ENCODE measurements around the gene KSR1.
"Not testable (repeated sequence)": the region's sequence is repeated elsewhere in the genome, so short reads cannot be mapped to it uniquely, and the experiment has no call there.

Gene KSR1

GRCh38 chr17:27427166-27427862, 28.9 kb upstream of the KSR1 start:
- DNase-seq: not testable (repeated sequence)

GRCh38 chr17:27428781-27429505, 27.3 kb upstream of the KSR1 start:
- DNase-seq: no peak

GRCh38 chr17:27429666-27430382, 26.4 kb upstream of the KSR1 start:
- DNase-seq: no peak

GRCh38 chr17:27430383-27430840, 25.8 kb upstream of the KSR1 start:
- DNase-seq: no peak

GRCh38 chr17:27430882-27431491, 25.3 kb upstream of the KSR1 start:
- DNase-seq: no peak

- no peak for DNase-seq
Observed at GRCh38 chr17:27433521-27433920, 22.7 kb upstream of the KSR1 start.

- DNase-seq: not testable (repeated sequence)
Observed at GRCh38 chr17:27435431-27436070, 20.7 kb upstream of the KSR1 start.

- DNase-seq: no peak
Observed at GRCh38 chr17:27438348-27438998, 17.8 kb upstream of the KSR1 start.

GRCh38 chr17:27439342-27439741, 16.9 kb upstream of the KSR1 start:
- no peak for DNase-seq

- DNase-seq: no peak
Observed at GRCh38 chr17:27442702-27443101, 13.5 kb upstream of the KSR1 start.

GRCh38 chr17:27443491-27443890, 12.8 kb upstream of the KSR1 start:
- no peak for DNase-seq

GRCh38 chr17:27445971-27446370, 10.3 kb upstream of the KSR1 start:
- no peak for DNase-seq

- no peak for DNase-seq
Observed at GRCh38 chr17:27446569-27447301, 9.5 kb upstream of the KSR1 start.

- not testable (repeated sequence) for DNase-seq
Observed at GRCh38 chr17:27448534-27448933, 7.7 kb upstream of the KSR1 start.

GRCh38 chr17:27449541-27449940, 6.7 kb upstream of the KSR1 start:
- DNase-seq: no peak

- DNase-seq: no peak
Observed at GRCh38 chr17:27449988-27450387, 6.3 kb upstream of the KSR1 start.

GRCh38 chr17:27450416-27450815, 5.8 kb upstream of the KSR1 start:
- no peak for DNase-seq

- DNase-seq: no peak
Observed at GRCh38 chr17:27451906-27452305, 4.3 kb upstream of the KSR1 start.

GRCh38 chr17:27452828-27453227, 3.4 kb upstream of the KSR1 start:
- no peak for DNase-seq

GRCh38 chr17:27453471-27453870, 2.8 kb upstream of the KSR1 start:
- DNase-seq: no peak

- DNase-seq: no peak
Observed at GRCh38 chr17:27454089-27454488, 2.2 kb upstream of the KSR1 start.
